Activated effector memory CD4-positive, alpha-beta T cell treated with anti-CD3 and anti-CD28 coated beads, Interleukin-2, amount 50 U/mL, for 16 hours (primary cell): Measurements from ENCODE around the gene MASP1.
"Not testable (repeated sequence)": the region's sequence is repeated elsewhere in the genome, so short reads cannot be mapped to it uniquely, and the experiment has no call there.

Experiments
- DNase-seq: peaks from one replicate; pipeline ENCODE4 v3.0.0-alpha.2; 2020

The MASP1 gene

DNA sequence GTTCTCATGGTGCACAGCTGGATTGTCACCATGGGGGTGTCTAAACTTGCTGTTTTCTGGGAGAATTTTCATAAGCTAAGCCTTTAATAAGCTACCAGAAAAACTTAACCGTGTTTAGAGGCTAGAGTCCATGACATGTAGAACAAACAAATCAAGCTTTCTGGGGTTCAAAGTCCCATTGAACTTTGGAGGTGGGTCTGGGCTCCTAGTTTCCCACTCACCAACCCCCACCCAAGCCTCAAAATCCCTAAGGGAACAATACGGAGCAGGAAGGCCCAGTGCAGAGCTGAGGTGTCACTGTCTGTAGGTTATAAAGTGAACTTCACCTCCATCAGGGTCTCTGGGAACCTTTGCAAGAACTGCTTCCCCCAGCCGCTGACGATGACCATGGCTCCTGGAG is 68.7 kb downstream of the MASP1 start:
- DNase-seq: no peak

DNA sequence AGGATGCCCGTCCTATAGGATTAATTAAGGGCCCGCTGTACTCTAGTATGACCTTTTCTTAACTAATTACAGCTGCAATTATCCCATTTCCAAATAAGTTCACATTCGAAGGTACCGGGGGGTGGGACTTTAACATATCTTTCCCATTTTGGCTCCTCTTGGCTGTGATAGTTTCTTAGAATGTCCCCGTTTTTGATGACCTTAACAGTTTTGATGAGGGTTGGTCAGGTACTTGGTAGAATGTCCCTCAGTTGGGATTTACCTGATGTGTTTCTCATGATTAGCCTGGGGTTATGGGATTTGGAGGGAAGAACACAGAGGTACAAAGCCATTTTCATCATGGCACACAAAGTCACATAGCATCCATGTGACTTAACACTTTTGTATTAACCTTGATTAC is 76.1 kb downstream of the MASP1 start:
- no peak for DNase-seq

DNA sequence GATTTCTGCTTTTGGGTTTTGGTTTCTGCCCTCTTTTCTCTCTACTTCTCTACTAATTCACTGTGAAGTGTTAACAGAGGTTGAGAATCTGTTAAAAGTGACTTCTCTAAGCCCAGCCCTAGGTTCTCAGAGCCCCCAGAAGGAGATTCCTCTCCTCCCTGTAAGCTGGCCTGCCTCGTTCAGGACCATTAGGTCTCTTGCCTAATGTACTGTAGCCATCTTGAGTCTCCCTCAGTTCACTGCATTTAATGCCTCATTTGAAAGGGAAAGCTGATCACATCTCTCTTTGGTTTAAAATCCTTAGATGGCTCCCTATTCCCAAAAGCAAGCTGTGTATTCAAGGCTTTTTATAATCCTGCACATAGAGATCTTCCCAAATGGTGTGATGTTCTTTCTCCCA is 77.9 kb downstream of the MASP1 start:
- DNase-seq: no peak

DNA sequence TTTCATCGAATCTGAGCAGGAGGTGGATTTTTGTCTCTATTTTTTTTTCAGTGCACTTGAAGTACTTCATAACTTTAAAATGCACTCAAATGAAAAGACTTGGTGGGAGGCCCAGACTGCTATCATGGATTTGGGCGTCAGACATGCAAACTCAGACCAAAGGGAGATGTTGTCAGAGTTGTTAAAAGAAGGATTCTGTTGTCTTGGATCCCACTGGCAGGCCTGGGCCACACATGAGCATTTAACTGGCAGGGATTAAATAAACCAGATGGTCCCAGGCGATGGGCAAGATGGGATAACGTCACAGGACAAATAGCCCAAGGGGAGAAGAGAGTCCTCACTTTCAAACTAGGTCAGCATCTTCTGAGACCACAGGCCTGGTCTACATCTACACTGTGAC is 78.8 kb downstream of the MASP1 start:
- DNase-seq: no peak

DNA sequence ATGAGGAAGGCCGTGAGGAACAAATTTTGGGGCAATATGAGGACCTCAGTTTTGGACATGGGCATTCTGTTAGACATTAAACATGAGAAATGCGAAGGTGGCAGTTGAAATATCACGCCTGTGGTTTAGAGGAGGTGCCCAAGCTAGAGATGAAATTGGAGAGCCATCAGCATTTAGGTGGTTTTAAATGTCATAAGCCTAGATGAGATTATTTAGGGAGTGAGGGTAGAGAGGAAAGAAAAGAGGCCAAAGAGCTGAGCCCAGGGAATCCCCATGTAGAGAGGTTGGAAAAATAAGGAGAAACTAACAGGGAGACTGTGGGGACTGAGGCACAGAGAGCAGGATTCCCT is 79.4 kb downstream of the MASP1 start:
- DNase-seq: no peak

DNA sequence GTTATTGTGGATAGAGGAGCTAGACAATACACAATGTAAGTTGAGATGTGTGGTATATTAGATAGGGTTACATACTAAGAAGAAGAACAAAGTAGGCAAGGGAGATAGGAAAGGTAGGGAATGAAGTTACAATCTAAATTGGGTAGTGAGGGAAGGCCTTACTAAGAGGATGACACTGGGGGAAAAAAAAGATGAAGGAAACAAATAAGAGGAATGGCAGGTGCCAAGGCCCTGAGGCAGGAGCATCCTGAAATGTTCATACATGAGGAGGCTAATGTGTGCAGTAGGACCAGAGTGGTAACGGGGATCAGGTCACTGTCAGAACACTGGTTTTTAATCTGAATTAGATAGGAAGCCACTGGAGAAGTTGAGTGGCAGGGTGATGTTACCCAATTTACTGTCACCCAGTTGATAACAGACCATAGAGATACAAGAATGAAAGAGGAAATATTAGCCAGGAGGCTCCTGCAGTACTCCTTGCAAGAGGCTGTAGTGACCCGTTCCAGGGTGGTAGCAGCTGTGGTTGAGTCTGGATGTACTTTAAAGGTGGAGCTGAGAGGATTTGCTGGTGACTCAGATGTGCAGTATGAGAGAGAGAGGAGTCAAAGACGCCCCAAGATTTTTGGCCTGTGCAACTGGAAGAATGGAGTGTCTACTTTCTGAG is 79.9 kb downstream of the MASP1 start:
- no peak for DNase-seq

DNA sequence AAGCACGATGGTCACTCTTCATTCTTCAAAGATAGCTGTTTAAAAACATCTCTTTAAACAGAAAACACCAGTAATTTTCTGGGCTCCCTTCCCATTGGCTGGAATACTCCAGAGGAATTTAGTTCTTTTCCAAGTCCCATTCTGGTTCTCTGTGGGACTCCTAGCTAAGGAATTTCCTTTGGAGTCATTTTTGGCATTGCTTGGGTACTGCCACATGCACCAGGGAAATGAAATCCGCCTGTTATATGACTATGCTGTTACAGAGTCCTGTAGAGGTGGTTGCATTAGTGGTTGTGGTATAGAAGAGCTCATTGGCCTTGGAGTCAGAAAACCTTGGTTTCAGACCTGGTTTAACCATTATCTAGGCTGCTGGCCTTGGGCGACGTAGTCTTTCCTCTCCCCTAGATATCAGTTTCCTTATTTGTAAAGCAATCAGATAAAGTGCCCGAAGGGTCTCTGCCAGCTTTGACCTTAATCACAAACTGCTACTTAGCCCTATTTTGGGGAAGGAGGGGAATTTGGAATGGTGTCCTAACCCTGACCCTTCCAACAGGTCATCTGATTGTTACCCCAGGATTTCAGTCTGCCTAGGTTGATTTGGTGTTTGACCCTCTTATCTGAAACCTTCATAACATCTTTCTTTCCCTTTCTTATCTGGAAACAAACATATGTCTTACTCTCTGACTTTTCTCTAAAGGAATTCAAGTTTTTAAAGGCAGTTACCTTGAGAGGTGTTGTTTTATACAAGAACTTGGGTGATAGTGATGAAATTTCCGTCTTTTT is 80.8 kb downstream of the MASP1 start:
- DNase-seq: no peak

DNA sequence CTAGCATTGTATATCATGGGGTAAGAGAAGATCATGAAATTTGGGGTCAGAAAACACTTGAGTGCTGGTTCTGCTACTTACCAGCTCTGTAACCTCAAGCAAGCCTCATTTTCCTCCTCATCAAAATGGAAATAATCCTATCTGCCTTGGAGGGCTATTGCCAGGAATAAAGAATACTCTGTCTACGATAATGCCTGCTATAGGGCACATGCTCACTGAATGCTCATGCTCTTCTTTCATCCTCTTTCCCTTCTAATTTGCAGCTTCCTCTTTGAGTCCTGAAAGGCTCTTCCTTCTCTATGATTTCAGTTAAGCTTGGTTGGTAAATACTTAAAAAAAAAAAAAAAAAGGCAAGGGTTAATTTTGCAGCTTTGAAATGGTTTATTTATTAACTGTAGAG is 81.4 kb downstream of the MASP1 start:
- DNase-seq: no peak

DNA sequence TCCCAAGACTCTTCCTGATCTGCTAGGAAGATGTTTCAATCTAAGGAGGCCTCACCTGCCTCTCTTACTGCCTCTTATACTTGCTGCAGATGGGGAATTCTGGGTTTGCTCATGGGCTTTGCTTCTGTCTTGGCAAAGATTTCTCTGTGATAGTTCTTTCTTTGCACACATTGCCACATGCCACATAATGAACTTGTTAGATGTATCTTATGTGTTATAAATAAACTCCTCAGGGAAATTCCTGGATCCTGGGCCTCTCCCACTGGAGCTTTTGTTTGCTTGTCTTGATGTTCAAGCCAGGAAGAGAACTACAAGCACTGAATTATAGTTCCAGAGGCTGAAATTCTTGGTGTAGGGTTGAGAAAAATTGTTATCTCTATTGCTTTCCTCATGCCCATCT is 82.0 kb downstream of the MASP1 start:
- no peak for DNase-seq

DNA sequence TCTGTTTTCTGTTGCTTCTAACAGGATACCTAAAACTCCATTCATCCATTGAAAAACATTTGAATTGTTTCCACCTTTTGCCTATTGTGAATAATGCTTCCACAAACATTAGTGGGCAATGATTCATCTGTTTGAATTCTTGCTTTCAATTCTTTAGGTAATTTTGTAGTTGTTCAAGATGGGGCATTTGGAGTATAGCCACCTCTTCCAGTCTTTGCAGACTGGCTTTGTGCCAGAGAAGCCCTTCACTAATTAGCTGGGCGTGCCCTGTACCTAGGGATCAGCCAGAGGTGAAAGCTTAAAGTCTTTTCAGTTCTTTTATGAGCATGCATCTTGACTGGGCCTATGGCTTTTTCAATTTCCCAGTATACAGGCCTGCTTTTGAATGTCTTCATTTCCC is 83.4 kb downstream of the MASP1 start:
- no peak for DNase-seq

DNA sequence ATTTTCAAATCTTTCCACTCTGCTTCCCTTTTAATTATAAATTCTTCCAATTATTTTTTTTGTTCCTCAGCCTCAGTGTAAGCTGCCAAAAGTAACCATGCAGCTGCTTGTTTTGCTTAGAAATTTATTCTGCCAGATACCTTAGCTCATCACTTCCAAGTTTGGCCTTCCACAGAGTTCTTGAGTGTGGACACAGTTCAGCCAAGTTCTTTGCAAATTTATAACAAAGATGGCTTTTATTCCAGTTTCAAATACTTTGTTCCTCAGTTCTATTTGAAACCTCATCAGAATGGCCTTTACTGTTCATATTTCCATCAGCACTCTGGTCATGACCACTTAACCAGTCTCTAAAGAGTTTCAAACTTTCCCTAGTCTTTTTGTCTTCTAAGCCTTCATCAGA is 83.9 kb downstream of the MASP1 start:
- no peak for DNase-seq

DNA sequence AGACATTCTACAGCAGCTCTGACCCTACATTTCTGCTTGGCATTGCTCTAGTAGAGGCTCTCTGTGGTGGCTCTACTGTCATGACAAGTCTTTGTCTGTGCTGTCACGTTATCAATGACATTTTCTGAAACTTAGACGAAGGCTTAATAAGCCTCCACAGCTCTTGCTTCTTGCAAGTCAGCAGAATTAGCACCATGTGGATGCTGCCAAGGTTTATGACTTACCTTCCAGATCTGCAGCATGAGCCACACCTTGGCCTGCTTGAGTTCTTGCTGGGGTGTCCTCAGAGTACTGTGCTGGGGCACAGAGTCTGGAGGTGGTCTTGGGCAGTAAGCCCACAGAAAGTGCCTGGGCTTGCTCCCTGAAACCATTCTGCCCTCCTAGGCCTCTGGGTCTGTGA is 84.5 kb downstream of the MASP1 start:
- no peak for DNase-seq

DNA sequence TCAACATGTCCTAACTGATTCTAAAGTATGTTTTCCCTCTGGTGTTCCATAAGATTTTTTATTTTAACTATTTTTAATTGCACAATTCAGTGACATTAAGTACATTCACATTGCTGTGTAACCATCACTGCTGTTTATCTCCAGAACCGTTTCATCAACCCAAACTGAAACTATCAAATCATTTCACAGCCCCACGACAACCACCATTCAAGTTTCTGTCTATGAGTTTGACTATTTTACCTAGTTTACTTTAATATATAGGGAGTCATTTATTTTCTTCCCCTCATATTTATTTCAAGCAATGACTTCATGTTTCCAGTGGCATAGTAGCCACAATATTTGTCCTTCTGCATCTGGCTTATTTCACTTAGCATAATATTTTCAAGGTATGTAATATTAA is 85.9 kb downstream of the MASP1 start:
- DNase-seq: no peak

DNA sequence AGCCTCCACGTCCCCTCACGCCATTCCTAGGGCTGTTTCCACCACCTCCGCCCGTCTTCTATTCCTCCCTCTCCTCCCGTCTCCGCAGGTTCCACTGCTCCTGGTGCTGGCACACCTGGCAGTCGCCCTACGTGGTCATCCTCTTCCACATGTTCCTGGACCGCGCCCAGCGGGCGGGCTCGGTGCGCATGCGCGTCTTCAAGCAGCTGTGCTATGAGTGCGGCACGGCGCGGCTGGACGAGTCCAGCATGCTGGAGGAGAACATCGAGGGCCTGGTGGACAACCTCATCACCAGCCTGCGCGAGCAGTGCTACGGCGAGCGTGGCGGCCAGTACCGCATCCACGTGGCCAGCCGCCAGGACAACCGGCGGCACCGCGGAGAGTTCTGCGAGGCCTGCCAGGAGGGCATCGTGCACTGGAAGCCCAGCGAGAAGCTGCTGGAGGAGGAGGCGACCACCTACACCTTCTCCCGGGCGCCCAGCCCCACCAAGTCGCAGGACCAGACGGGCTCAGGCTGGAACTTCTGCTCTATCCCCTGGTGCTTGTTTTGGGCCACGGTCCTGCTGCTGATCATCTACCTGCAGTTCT is 92.0 kb downstream of the MASP1 start:
- not testable (repeated sequence) for DNase-seq

DNA sequence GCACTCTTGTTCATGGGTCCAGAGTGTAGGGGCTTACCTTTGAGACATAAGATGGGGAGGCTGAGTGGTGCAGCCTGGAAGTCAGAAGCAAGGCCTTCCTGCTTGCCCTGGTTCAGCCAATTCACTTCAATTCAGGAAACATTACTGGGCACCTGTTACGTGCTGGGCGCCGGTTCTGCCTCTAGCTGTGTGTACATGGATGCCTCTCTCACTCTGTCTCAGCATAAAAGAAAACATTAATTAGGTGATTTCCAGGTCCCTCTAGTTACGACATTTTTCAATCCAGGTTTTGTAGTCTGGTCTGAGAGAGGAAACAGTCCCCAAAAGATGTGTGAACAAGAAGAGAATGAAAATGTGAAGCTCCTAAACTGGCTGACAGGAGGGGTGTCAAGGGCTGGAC is 93.0 kb downstream of the MASP1 start:
- DNase-seq: no peak

DNA sequence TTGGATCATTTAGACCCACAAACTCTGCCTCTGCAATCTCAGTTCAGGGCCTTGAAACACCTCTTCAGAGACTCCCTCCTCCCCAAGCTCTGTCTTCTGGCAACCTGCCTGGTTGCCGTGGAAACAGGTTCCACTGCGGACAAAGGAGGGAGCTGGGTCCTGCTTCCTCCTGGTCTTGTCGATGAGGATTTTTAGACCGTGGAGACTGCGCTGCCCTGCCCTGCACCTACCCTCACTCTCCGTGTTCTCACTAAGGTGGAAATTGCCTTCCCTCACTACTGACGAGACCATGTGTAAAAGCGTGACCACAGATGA is 94.2 kb downstream of the MASP1 start, which contains the start of gene RTP1:
Gene RTP1 (plus strand): TSS at position 152 of the 315 bp plus-strand sequence. CDS start 30 bp downstream, at position 182.
- DNase-seq: no peak

DNA sequence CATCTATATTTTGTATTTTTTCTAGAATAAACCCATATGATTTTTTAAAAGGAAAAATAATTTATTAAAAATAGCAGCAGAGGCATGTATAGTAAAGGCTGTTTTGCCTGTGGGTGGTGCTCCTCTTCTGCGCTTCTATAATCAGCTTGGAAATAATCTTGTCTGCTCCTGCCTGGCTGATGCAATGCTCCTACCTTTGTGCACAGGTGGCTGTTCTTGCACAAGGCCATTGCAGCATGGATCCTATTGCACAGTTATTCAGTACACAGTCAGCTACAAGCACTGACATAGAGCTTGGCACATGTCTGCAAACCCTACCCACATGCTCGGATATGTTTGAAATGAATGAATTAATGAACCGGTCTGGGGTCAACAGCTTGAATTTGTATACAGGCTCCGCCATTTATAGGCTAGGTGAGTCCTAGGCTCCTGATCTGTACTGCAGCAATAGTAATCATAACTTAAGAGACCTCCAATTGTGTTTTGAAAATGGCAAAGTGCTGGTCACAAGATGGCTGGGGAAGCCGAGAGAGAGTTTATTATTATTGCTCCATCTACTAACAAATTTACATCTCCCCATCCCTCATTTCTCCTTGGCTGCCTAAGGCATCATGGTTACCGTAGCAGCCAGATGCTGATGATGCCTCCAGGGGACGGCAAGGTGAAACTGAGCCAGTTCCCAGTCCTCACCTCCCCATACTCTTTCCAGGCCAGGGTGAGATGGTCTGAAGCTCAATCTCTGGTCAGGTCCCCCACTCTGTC is 94.8 kb downstream of the MASP1 start:
- no peak for DNase-seq

DNA sequence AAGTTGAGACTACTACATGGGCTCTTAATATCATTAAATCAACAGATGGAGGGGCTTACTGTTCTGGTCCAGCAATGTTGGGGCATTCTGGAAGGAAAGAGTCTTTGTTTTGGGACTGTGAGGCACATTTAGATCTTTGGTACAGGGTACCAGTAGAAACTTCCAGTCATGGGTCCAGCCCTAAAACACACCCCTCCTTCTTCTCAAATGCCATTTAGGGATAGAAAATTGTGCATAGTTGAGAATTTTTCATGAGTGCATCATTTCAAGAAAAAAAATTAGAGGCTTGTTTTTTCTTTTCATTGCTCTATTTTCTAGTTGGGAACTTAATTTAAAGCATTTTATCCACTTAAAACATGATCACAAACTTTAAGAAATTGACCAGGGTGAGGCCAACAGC is 98.4 kb downstream of the MASP1 start:
- no peak for DNase-seq

DNA sequence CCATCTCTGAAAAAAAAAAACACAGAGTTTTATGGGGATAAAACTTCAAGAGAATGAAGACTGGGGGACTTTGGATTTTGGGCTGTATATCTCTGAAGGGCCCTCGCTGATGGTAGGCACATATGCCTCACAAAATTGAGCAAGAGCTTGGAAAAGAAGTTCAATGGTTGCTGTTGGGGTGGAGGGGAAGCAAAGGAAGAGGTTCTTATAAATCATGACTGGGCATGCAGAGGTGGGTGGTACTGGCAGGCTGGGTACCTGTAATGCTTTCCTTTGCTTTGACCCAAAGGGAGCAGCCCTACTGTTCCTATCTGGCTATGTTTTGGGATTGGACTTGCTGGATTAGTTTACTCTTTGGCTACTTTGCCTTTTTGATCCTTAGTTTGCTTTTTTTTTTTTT is 100.3 kb downstream of the MASP1 start:
- DNase-seq: no peak

DNA sequence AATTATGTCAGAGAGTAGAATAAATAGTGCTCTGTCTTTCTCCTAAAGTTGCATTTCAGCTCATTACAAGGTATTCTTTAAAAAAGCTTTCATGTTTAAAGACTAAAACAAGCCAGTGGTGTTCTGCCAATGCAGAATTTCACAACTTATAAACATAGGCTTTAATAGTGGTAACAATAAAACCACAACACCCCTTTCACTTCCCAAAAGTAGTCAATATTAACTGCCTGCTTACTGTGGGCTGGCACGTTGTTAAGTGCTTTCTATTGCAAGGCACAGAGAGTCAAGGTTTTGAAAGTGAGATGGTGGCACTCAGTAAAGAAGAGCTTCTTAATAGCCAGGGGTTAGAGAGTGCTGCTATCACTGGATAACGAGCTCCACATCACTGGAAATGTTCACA is 102.6 kb downstream of the MASP1 start:
- DNase-seq: no peak

DNA sequence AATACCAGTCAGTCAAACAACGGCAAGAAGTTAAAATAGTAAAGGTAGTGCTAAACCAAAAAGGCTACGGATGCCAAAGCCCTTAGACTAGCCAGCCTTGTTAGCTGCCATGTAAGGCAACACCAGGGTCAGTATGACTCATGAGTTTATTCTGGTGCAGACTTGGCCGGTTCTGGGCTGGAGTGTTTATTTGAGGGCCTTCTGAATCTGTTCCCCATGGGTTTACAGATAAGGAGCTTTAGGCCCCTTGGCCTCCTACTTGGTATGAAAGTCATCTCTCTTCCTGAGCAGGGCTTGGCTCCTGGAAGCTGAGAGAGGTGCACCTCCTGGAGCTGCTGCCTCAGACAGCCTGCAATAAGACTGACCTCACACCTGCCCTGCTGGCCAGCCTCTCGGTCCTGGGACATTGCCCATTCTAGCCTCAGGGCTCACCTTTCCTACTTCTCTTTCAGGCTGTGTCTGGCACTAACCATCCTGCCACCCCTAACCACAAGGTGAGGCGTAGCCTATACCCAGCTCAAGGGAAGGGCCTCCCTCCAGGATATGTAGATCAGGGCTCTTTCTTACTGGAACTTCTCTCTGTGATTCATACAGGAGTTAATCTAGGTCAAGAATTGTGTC is 104.6 kb downstream of the MASP1 start:
- no peak for DNase-seq

DNA sequence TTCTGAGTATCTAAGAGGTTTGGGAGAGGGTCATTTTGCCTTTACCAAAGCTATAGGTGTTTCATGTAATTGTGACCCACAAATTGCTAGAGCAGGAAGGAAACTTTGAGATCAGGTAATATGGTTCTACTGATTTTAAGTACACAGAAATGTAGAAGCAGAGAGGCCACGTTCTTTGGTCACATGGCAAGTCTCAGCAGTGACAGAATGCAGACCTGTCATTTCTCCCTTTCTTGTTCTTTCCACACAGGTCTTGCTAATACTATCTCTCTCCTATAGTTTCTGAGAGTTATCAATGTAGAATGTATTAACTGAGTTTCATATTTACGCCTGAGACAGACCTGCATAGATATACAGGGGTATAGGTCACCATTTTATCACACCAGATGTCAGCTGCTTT is 105.2 kb downstream of the MASP1 start:
- no peak for DNase-seq

DNA sequence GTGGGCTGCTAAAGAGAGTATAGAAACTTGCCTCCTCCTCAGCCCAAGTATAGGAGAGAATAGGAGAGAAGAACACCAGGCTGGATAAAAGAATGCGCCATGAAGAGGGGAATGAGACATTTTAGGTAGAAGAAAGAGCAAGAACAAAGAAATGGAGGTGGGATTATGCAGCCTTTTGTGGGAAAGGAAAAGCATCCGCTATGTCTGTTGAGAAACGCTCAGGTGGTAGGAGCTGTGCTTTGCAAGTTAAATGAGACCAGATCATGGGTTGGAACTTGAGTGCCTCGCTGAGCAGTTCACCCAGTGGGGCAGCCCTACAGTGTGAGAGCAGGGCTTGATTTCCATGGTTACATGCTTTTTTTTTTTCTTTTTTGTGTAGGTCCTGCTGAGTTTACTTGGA is 105.8 kb downstream of the MASP1 start:
- no peak for DNase-seq
